HEK293T (cell line): ENCODE data around the gene SUZ12.

ENCODE experiments used
- CTCF ChIA-PET: fragments of 350-600 bp; formaldehyde crosslinking; extraction: SDS; loops from one replicate; lab custom pipeline; 2021; ENCODE audit warnings: antibody characterized with exemption, inconsistent platforms; lab: Yijun Ruan, JAX
- POLR2A ChIA-PET: fragments of 350-600 bp; formaldehyde crosslinking; extraction: SDS; loops from one replicate; lab custom pipeline; 2020; ENCODE audit warnings: antibody characterized with exemption, inconsistent platforms; lab: Yijun Ruan, JAX
- DNase-seq: peaks from one replicate; pipeline ENCODE4 v3.0.0; 2012; ENCODE audit warnings: mixed read lengths; ENCODE audit errors: extremely low spot score
- ARNT ChIP-seq: fragments of 450-650 bp; IDR thresholded peaks from 2 replicates; pipeline ENCODE4 v1.6.1; 2017; ENCODE audit warnings: mild to moderate bottlenecking
- BHLHE40 ChIP-seq: fragments of 450-650 bp; IDR thresholded peaks from 2 replicates; pipeline ENCODE4 v1.6.1; 2016; ENCODE audit warnings: mild to moderate bottlenecking, moderate library complexity, borderline replicate concordance
- CTBP1 ChIP-seq: fragments of 450-650 bp; IDR thresholded peaks from 2 replicates; pipeline ENCODE4 v1.6.1; 2016; ENCODE audit warnings: borderline replicate concordance
- ELF4 ChIP-seq: fragments of 450-650 bp; IDR thresholded peaks from 2 replicates; pipeline ENCODE4 v1.6.1; 2017; ENCODE audit warnings: antibody characterized with exemption
- FOXA1 ChIP-seq: fragments of 450-650 bp; IDR thresholded peaks from 2 replicates; pipeline ENCODE4 v1.6.1; 2016; ENCODE audit warnings: mild to moderate bottlenecking
- FOXK2 ChIP-seq: fragments of 450-650 bp; IDR thresholded peaks from 2 replicates; pipeline ENCODE4 v1.6.1; 2016; ENCODE audit warnings: mild to moderate bottlenecking
- FOXM1 ChIP-seq: fragments of 450-650 bp; IDR thresholded peaks from 2 replicates; pipeline ENCODE4 v1.6.1; 2017; ENCODE audit warnings: mild to moderate bottlenecking, borderline replicate concordance
- HDGF ChIP-seq: fragments of 450-650 bp; IDR thresholded peaks from 2 replicates; pipeline ENCODE4 v1.6.1; 2017; ENCODE audit warnings: antibody characterized with exemption, borderline replicate concordance
- L3MBTL2 ChIP-seq: fragments of 450-650 bp; conservative IDR thresholded peaks from 2 replicates; pipeline ENCODE4 v1.6.1; 2016; ENCODE audit warnings: mild to moderate bottlenecking
- LEF1 ChIP-seq: fragments of 450-650 bp; IDR thresholded peaks from 2 replicates; pipeline ENCODE4 v1.6.1; 2017; ENCODE audit warnings: mild to moderate bottlenecking, borderline replicate concordance
- NFRKB ChIP-seq: fragments of 450-650 bp; IDR thresholded peaks from 2 replicates; pipeline ENCODE4 v1.6.1; 2016; ENCODE audit warnings: mild to moderate bottlenecking, moderate library complexity
- PKNOX1 ChIP-seq: fragments of 450-650 bp; IDR thresholded peaks from 2 replicates; pipeline ENCODE4 v1.6.1; 2016
- SP1 ChIP-seq: fragments of 450-650 bp; IDR thresholded peaks from 2 replicates; pipeline ENCODE4 v1.6.1; 2017
- SUZ12 ChIP-seq: fragments of 450-650 bp; IDR thresholded peaks from 2 replicates; pipeline ENCODE4 v1.6.1; 2016; ENCODE audit warnings: mild to moderate bottlenecking
- TARDBP ChIP-seq: fragments of 450-650 bp; IDR thresholded peaks from 2 replicates; pipeline ENCODE4 v1.6.1; 2016
- ZNF384 ChIP-seq: fragments of 450-650 bp; IDR thresholded peaks from 2 replicates; pipeline ENCODE4 v1.6.1; 2016

Gene SUZ12

GRCh38 chr17:32007463-32008298 is 70.9 kb downstream of the SUZ12 start:
- ChIA-PET CTCF (interaction anchor here (0.6 to 2.0 kb wide), 7 partner anchors 9 to 596 kb away, joined by 3 to 8 read pairs (median 3); no protein-coding TSS in a partner anchor), POLR2A (interaction anchor here (0.6 to 1.5 kb wide), 5 partner anchors 9 to 134 kb away, joined by 3 to 7 read pairs (median 3); partner anchors contain the start of gene RHOT1)
- TF ChIP-seq HDGF = no peak
- no peak for TF ChIP-seq PKNOX1
- no peak for TF ChIP-seq ZNF384
- TF ChIP-seq BHLHE40 = no peak
- TF ChIP-seq ELF4 = no peak
- no peak for TF ChIP-seq SP1
- no peak for TF ChIP-seq ARNT
- TF ChIP-seq SUZ12 = no peak
- DNase-seq = peak; percentile 20

- POLR2A ChIA-PET = no interaction called here
- CTCF ChIA-PET = interaction anchor here (0.9 kb wide), 1 partner anchor 130 kb away, joined by 4 read pairs; no protein-coding TSS in a partner anchor
- TF ChIP-seq FOXK2 (no peak), TARDBP (no peak), L3MBTL2 (no peak), PKNOX1 (no peak), HDGF (no peak), SUZ12 (no peak), LEF1 (no peak), FOXM1 (no peak), ARNT (no peak), CTBP1 (no peak), ELF4 (no peak), FOXA1 (no peak)
- no peak for DNase-seq
Observed at GRCh38 chr17:32009262-32009542, 72.4 kb downstream of the SUZ12 start.

- TF ChIP-seq BHLHE40 = no peak
- POLR2A ChIA-PET = no interaction called here
- CTCF ChIA-PET = interaction anchor here (0.6 kb wide), 1 partner anchor 36 kb away, joined by 3 read pairs; no protein-coding TSS in a partner anchor
- no peak for DNase-seq
Observed at GRCh38 chr17:32010114-32010513, 73.3 kb downstream of the SUZ12 start.

GRCh38 chr17:32015245-32016013 is 78.6 kb downstream of the SUZ12 start:
- CTCF ChIA-PET = no interaction called here
- TF ChIP-seq PKNOX1 (peak; percentile 81), TARDBP (no peak), ELF4 (no peak), ZNF384 (no peak), HDGF (no peak), ARNT (0 out of 2 replicates have a peak, but pooled peaks have one; percentile 37)

GRCh38 chr17:32016231-32016630 is 79.4 kb downstream of the SUZ12 start:
- POLR2A ChIA-PET = no interaction called here
- no peak for TF ChIP-seq BHLHE40
- no peak for TF ChIP-seq SP1
- TF ChIP-seq ARNT = no peak
- no peak for TF ChIP-seq TARDBP
- TF ChIP-seq SUZ12 = no peak
- TF ChIP-seq NFRKB = no peak
- no peak for TF ChIP-seq LEF1
- no peak for TF ChIP-seq HDGF
- no peak for TF ChIP-seq FOXK2
- no peak for TF ChIP-seq FOXM1
- no peak for TF ChIP-seq PKNOX1
- TF ChIP-seq L3MBTL2 = no peak
- TF ChIP-seq FOXA1 = no peak
- TF ChIP-seq ZNF384 = no peak
- TF ChIP-seq ELF4 = no peak
- TF ChIP-seq CTBP1 = no peak
- DNase-seq = no peak
- CTCF ChIA-PET = interaction anchor here (1.6 kb wide), 1 partner anchor 10 kb away, joined by 4 read pairs; the partner anchor contains the start of gene LRRC37B

More at GRCh38 chr17:32015245-32016013, 78.6 kb downstream of the SUZ12 start:
- peak; percentile 8 for DNase-seq
- POLR2A ChIA-PET = no interaction called here
